ENCODE data around the gene TMEM237.
"Not testable (repeated sequence)": the region's sequence is repeated elsewhere in the genome, so short reads cannot be mapped to it uniquely, and the experiment has no call there.

Gene TMEM237

DNA sequence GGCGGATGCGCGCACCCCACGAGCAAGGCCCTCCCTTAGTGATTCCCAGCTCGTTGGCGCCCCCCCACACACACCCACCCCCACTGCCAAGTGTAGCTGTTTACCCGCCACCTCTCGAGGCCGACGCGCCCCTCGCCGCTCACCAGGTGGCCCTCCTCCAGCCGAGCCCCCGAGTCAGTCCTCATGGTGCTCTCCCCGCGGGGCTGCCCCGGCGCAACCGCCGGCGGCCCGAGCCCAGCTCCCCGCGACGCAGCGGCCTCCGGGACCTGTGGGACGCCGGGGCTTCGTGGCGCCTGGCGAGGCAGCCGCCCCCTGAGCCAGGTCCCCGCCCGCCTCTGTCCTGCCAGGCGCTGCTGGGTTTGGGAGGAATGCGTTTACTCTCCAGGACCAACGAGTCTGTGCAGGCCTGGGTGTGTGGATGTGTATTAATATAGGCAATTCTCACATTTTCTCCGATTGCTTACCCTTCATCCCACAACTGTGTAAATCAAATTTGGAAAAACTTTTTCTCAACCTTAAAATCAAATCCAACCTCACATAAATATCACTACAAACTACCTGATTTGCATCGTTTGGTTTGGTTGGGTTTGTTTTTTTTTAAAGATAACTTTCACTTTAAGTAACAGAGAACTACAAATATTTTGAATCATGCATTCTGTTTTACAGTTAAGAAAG lies at the start of gene TMEM237:
Gene TMEM237, minus strand, starts transcription at position 288 of the 675 bp plus-strand sequence. Its CDS starts 103 bp downstream, at position 185.
- DNase-seq = no peak

DNA sequence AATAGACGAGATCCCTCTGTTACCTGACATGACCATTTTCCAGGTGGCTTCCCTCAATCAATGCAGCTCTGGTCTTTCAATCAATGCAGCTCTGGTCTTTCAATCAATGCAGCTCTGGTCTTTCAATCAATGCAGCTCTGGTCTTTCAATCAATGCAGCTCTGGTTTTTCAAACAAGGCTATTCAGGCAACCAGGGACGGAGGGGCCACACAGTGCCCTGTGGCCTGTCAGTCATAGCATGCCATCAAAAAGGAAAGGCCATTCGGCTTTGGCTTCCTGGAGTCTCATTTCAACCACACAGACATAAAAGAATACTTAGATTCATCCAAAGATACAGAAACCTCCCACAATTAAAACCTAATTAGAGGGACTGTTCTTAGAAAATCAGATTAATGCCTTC lies 41.9 kb upstream of the TMEM237 start:
- no peak for DNase-seq

- DNase-seq = no peak
Observed at GRCh38 chr2:201680743-201681142, 37.4 kb upstream of the TMEM237 start.

DNA sequence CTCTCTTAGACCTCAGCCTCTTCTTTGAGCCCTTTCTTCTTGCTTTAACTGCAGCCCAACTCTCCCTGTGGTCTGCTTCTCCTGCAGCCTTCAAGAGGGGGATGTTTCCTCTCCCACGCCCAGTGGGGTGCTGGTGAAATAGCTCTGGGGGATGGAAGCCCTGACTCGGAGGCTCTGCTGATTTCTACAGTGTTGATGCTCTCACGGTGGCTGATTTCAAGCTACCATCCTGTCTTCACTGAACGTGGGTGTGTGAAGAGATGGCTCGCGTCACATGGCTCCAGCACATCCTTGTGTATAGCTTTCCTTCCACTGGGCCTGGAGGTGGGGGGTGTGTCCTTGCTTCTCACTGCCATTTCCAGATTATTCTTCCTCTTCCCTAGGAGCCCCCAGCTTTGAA lies 35.1 kb upstream of the TMEM237 start:
- no peak for DNase-seq

DNA sequence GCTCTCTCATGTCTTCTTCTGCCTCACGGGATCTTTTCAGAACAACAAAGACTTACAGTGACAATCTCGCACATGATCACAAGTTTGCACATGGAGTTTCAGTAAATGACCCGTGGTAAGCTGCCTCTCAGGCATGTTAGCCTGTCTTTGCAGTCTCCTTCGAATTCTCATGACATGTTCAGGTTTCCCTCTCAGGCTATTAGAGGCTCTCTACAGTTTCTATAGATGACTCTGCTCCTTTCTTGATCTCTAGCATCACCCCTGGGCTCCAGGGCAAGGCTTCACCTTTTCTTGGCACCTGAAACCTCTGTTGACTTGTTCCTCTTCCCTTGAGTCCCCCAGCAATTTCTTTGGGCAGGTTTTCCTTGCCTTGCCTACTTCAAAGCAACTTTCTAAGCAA lies 32.2 kb upstream of the TMEM237 start:
- no peak for DNase-seq

- no peak for DNase-seq
Observed at GRCh38 chr2:201674794-201675193, 31.5 kb upstream of the TMEM237 start.

DNA sequence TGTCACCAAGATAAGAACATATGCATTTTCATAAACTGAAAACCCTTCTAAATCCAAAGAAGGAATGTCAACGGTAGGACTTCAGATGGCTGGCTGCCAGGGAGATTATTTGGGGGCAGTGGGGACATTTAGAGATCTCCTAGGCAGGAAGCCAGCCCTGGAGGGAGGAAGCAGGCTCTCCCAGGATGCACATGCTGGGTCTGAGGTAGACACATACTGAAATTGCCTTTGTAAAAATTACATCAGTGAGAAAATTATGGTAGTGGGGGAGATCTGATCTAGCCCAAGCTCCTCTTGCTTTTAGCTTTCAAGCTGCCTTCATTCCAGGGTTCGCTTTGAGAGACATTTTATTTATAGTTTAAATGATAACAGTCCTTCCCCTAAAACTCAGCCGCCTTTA lies 31.0 kb upstream of the TMEM237 start:
- no peak for DNase-seq

GRCh38 chr2:201673546-201673945 lies 30.2 kb upstream of the TMEM237 start:
- DNase-seq = no peak

GRCh38 chr2:201671205-201671604 lies 27.9 kb upstream of the TMEM237 start:
- not testable (repeated sequence) for DNase-seq

DNA sequence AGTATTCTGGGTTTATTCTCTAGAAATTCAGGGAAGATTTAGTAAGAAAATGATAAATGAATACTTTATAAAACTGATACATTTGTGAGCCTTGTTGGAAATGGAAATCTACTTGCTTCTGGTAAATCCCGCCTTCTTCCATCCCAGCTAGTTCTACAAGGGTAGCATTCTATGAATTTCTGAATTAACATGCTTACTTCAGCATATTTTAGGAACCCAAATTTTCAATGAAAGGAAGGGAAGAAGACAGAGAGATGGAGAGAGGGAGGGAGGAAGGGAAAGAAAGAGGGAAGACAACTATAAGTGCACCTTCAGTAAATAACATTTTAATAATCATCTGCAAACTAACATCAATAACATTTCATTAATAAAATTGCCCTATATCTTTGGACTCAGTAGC lies 26.6 kb upstream of the TMEM237 start:
- DNase-seq = no peak

DNA sequence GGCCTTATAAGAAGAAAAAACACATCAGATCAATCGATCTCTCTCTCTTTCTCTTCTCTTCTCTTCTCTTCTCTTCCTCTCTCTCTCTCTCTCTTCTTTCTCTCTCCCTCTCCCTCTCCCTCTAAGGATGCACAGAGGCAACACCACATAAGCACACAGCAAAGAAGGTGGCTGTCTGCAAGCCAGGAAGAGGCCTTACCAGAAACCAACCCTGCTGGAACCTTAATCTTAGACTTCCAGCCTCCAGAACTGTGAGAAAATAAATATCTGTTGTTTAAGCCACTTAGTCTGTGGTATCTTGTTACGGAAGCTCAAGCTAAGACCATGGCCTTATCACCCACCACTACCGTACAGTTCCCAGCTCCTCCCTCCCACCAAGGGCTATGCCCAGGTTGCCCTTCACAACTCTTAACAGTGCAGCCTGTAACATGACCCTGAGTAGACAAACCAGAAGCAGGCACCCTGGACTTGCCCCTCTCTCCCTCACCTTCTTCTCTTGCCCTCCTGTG lies 25.2 kb upstream of the TMEM237 start:
- no peak for DNase-seq

DNA sequence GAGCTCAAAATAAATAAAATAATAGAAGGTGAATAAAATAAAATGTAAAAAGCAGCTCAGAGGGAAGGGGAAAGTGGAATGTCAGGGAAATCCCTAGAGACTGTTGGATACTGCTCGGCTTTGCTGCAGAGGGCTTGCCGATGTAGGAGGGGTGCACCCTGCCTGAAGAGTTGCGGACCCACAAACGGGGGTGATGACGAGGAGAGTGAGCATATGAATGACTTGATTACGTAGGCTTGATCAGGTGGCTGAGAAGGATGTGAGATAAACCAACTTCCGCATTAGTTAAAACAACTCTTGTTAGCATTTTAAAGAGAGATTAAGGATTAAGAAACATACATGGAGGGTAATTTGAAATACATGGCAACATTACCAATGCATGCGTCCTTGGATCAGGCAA lies 21.0 kb upstream of the TMEM237 start:
- DNase-seq = no peak

GRCh38 chr2:201661366-201661765 lies 18.1 kb upstream of the TMEM237 start:
- DNase-seq = no peak

DNA sequence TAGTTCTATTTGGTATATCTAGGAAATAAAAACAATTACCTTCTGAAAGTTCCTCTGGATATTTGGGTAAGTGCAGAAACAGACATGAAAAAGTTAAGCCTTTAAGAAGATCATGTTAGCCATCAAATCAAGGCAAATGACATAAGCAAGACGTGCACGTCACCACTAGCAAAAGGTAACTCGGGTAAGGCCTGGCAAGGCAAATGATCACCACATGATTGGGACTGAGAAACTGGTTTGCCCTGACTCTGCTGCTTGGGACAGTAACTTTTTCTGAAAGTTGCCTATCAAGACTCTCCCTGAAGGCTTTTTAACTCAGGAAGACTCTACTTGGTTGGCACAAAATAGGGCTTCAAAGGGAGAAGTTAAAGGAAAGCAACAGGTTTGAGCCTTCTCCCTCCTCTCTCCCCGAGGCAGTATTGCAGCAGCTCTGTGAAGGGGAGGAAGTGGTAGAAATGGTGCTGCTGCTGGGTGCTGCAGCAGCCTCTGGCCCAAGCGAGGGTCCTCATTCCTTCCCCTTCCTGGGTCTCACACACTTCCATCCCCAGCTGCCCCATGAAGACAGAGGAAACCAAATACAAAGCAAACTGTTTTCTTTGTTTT lies 17.1 kb upstream of the TMEM237 start:
- DNase-seq = no peak

- no peak for DNase-seq
Observed at GRCh38 chr2:201656740-201657139, 13.4 kb upstream of the TMEM237 start.

DNA sequence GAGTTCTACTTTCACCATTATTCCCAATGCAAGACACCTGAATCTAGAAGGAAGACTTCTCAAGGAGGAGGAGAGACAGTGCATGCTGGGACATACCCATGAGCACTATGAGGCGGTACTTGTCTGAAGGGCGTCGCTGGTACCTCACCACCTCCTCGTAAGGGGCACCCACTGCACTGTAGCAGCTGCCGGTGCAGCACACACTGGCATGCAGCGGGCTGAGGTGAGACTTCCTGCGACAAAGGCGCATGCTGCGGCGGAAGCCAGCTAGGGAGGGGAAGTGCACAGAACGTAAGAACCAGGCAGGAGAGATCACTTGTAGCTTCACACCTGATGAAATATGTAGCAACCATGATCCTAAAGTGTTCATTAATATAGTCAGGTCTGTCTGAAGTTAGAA lies 12.8 kb upstream of the TMEM237 start:
- no peak for DNase-seq

DNA sequence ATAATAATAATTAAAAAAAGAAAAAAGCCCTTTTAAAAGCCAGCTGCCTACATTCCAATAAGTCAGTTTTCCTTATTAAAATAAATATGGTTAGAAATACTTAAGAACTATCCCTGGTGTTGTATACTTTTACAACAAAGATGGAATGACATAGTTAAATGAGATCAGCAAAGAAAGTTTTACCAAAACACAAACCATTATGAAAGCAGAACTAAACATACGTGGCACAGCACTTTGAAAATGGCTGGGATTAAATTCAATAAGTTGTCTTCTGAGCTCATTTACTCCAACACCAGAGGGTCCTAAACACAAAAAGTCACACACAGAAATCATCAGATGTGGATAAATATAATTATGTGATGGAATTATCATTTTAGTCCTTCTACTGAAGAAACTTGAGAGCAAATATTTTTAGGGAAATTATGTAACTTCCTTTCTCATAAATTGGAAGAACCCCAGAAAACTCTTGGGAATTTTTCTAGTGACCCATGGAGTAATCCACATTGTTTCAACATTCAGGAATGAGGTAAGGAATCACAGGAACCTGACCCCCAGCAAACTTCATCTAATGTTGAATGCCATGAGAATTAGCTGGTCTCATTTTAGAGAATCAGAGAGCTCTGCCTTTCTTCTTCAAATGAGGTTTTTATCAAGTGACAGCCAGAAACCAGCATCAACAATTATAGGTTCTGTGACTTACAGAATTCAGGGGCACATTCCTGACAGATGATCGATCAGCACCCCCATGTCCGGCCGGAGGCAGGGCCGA lies 11.5 kb upstream of the TMEM237 start:
- no peak for DNase-seq

GRCh38 chr2:201653221-201653620 lies 9.9 kb upstream of the TMEM237 start:
- no peak for DNase-seq

DNA sequence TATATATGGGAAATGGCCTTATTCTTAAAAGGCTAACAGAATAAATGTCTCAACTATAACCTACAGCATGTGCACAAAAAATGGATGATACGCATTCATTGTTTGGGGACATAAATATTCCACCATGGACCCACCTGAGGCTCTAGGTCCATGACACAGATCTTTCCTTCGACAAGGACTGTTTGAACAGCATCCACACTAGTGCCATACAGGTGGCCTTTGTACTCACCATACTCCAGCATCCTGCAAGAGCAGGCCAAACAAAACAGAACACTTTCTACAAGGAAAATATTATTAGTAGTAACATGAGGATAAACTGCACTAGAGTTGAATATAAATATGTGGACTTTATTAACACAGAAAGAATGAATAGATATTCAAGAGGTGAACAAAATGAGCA lies 6.1 kb upstream of the TMEM237 start:
- DNase-seq = no peak

- no peak for DNase-seq
Observed at GRCh38 chr2:201647431-201647830, 4.1 kb upstream of the TMEM237 start.

DNA sequence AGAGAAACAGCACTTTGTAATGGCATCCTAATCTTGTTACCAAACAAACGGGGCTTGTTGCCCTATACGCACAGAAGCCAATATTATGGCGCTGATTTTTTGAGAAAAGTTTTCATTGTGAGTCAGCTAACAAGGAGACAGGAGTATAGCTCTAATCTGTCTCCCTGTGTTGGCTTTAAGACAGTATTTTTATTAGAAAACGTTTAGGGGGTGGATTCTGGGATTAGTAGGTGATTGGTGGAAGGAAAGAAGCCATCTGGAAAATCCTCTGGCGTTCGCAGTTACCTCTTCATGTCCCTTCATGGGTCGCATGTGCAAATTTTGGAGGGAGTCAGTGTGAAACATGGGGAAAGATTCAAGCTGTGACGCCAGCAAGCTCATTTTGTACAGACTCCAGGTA lies 698 bp upstream of the TMEM237 start:
- DNase-seq = no peak

GRCh38 chr2:201642579-201643215 lies 606 bp downstream of the TMEM237 start:
- DNase-seq = peak; percentile 76

GRCh38 chr2:201642086-201642578 lies 1.2 kb downstream of the TMEM237 start:
- peak; percentile 76 for DNase-seq

Data from COR-L47 (cell line).